ENCODE data around the gene SATB2.

Gene SATB2

DNA sequence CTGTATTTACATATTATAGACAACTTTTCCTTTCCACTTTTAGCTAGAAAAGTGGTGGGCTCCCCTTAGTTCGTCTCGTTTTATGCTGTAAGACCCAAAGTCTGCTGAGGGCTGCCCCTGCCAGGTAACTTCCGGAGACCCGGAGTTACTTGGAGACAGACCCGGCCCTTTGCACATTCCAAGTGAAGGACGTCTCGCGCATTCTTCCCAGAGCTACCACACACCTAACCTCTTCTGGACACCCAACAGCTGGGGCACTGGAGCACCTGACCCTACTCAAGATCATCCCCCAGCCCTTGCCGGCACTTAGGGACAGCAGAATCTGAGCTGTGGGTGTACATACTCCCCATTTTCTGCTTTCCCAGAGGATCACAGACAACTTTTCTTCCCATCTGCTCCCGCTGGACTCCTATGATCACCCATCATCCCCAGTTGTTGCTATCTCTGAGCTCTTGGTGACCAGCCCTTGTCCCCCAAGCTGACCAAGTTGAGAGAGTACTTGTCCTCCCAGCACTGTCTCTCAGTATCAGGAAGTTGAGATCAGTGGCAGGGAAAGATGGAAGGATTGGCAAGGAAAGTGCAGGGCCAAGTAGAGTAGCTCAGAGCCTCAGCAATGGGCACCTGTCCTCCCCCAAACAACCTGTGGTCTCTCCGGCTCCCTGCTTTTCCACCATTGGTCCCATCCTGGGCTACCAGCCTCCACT is 8.4 kb upstream of the SATB2 start:
- no peak for DNase-seq

DNA sequence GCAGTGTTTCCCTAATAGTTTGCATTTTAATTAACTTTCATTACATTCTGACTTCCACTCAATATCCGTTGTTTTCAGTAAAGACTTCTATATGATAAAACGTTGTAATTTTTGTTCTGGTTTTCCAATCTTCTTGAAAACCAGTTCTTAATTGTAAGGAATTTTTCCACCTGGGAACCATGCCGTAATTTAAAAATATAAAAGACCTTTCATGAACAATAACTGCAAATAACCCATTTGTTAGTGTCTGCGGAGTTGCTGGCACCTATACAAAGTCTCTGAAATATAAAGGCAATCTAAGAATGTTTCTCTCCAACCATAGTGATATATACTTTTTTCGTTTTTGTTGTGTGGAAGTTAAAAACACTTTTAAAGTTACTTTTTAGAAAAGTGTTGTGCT is 7.7 kb upstream of the SATB2 start:
- no peak for DNase-seq

DNA sequence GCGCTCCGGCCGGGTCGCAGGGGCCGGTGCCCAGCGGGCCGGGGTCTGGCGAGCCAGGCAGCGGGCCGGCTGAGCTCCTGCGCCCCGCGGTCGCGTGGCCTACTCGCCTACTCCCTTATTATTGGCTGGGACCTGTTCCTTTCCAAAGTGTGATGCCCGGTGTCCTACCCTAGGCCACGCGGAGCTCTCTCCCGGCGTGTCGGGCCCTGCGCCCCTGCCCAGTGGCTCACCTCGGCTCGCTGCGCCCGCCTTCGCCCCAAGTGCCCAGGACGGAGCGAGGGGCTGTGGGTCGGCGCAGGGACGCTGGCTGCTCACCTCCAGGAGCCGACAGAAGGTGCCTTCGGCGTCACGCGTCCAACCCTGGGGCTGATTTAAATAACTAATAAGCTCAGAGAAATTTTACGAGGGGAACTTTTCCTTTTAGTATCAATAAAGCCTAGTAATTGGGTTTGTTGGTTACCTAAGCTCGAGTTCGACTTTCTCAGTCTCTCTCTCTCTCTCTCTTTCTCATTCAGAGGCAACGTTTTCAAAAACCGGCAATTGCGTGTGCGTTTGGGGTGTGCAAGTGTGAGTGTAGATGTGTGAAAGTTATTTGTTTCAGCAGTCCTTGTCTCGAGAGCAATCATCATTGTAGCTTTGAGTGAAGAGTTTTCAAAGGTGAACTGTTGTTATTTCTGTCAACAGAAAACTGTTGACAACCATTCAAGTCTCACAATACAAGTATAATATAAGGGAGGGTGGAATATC is 7.0 kb upstream of the SATB2 start:
- no peak for DNase-seq

- DNase-seq, result peak; percentile 58
Measured at GRCh38 chr2:199463708-199464605, 6.2 kb upstream of the SATB2 start.

- DNase-seq, result peak; percentile 80
Measured at GRCh38 chr2:199462956-199463692, 5.4 kb upstream of the SATB2 start.

GRCh38 chr2:199462347-199462955 is 4.7 kb upstream of the SATB2 start:
- no peak for DNase-seq

GRCh38 chr2:199461711-199462346 is 4.1 kb upstream of the SATB2 start:
- DNase-seq, result no peak

DNA sequence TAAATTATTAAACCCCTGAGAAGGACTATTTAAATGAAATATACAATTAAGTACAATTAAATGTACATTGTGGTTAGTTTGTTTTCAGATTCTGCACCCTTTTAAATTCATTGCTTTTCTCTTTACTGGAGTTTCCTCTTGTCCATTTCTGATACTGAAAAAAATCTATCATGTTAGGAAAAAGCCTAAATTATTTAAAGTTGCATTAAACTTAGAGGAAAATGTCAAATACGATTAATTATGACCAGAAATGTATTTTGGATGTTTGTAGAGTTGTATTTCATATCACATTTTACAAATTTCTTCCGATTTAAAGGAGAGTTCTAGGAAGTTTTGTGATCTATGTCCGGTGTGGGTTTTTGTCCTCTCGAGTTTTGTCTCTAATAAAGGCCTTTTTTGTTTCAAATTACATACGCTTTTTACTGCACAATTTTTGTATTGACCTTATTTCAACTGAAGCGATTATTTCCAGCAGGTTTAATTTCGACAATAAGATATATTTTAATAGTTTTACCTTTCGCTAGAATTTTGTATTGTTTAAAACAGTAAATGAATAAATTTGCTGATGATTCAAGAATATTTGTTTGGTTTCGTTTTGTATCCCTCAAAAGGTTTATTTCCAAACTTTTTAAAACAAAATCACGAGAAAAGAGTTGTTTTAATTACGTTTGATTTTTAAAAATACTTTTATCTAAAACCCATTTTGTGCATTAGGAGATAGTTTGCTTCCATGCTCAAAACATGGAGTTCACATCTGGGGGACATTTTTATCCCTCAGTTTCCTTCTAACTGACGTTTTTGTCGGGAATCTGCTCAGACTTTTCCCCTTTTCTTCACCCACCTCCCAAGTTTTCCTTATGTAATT is 3.3 kb upstream of the SATB2 start:
- DNase-seq, result no peak

DNA sequence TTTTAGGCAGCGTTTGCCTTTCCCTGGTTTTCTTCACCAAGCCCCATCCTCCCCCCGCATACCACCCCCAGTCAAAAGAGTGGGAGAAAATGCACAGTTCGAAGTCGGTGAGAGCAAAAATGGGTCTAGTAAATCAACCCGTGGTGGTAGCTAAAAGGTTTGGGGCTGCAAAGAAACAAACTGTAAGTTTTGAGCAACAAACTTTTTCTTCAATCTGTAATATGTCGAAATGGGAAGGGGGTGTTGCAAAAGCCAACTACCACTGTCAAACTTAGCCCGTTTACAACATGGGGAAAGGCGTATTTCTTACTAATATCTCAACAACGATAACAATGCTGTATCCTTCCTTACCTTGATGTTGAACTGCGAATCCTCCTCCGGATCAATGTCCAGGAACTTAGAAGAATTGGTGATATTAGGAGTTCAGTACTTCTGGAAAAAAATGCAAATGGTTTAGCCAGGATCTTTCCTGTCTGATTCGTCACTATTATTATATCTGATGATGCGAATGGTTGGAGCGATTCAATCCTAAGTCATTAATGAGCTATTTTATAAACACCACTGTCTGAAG is 2.4 kb upstream of the SATB2 start:
- no peak for DNase-seq

DNA sequence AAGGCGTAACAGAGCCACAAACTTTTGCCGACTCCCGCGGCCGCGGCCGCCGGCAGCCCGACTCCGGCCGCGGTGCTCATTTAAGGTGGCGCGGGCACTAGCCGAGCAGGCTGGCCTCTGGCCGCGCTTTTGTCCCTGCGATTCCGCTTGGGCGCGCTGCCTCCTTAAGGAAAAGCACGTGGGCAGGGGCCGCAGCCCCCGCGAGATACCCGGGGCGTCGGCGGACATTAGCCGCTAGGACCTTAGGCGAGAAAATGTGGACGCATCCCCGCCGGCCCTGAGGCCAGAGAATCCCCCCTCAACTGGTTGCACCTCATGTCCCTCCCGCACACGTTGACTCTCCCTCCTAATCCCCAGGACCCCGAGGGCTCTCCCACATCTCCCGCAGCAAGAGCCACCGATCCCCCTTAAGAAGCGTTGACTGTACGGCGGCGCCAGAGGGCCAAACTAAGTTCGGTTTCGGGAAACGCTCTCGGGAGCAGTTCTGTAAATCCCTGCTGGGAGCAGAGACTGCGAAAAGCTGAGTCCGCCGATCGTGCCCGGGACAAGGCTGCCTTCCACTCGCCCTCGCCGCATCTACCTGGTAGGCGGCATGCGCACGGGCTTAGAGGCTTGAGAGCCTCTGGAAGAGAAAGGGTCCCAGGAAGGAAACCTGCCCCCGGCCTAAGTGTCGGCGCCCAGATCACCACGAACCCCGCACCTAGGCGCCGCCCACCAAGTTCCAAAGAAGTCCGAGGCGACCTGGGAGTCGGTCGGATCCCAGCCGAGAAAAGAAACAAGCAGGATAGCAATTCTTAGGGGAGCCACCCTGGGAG is 1.8 kb upstream of the SATB2 start:
- DNase-seq, result peak; percentile 92

GRCh38 chr2:199458806-199459285 is 1.1 kb upstream of the SATB2 start:
- DNase-seq, result no peak

DNA sequence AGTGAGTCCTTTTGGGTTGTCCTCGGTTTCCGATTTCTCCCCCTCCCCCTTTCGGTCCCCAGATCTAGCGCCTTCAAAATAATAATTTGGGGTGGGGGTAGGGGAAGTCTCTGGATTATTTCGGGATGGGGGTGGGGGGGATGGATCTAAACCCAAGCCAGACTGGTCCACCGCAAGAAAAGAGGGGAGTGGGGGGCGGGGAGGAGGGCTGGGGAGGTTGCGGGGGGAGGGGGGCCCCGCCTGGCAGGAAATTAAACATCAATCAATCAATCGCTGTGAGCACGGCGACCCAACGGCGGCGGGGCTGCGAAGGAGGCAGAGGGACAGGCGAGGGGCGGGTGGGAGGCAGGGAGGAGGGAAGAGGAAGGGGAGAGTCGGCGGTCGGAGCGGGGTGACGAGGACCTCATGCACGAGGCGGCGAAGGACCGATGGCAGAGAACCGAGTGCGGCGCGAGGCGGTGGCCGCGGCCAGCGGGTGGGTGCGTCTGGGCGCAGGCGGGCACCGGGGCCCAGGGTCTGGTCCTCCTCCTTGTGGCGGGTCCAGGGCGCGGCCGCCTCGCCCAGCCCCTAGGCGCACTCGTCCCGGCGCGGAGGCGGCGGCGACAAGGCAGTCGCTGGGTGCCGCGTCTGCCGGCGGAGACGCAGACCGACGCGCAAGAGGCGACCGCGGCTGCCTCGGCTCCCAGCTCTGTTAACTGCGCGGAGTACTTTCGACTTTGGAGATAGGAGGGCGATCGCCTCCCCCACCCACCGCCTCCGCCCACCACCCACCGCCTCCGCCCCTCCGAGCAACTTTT is 468 bp upstream of the SATB2 start:
- DNase-seq, result peak; percentile 61

DNA sequence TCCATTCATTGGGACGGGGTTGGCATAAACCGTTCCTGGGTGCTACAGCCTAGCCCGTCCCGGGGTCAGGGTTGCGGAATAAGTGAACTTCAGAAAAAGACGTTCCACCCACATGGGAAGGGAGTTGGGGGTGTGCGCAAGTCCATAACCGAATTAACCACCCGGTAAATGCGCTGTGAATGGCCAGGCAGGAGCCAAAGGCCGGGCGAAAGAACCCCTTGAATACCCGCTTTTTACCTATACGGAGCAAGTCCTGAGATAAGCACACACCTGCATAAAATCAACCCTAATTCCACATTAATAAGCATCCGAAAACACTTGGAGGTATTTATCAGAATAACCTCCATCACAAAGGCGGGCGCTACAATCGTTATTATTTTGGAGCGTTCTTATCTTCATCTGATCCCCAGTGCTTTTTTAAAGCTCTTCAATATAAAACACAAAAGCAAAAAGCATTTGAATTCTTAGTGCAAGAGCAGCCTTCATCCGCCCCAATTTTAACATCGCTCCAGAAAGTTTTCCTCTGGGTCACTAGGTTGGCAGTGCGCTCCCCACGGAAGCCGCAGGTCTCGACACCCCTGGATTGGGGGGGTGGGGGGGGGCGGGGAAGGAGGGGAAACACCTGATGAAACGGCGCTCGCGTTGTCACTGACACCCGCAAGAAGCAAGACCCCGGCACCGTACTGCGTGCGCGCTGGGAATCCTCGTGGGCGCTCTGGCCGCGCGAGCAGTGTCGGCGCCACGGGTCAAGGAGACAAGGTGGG is 1.2 kb downstream of the SATB2 start:
- no peak for DNase-seq

GRCh38 chr2:199455545-199456382 is 2.0 kb downstream of the SATB2 start:
- DNase-seq, result peak; percentile 47

DNA sequence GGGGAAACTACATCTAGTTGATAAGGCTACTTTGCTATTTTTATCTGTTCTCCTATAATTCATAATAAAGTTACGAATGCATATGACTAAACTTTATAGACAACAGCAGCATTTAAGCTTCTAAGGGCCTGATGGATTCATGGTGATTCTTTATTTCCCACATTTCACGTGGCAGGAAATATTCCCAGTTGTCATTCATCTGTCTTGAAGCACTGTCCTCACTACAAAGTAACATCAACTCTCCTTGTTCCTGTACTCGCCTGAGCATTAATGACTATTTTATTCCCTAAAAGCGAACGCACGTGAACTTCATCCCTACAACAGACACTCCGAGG is 2.6 kb downstream of the SATB2 start:
- no peak for DNase-seq

- DNase-seq, result no peak
Measured at GRCh38 chr2:199452991-199453379, 4.8 kb downstream of the SATB2 start.

Measured in femur (tissue), 1 donor.